Osteoblast (primary cell): ENCODE measurements around the gene CCDC116. TPM values are rescaled to one million over a fixed set of nuclear protein-coding genes. Genes with fewer than 3 reads are reported as not detected.

Experiments
- DNase-seq: peaks from one replicate; pipeline ENCODE4 v3.0.0; 2011; ENCODE audit warnings: low spot score, mixed read lengths; ENCODE audit not compliant: insufficient read length; ENCODE audit errors: missing footprints
- H2AFZ ChIP-seq: 2 replicates; pipeline ENCODE4 v1.6.0; 2011; ENCODE audit warnings: mild to moderate bottlenecking, low read length
- H3K27ac ChIP-seq: 2 replicates; pipeline ENCODE4 v1.5.1; 2011; ENCODE audit warnings: mild to moderate bottlenecking, low read depth, low read length, moderate library complexity
- H3K27me3 ChIP-seq: 2 replicates; pipeline ENCODE4 v1.6.0; 2012; ENCODE audit warnings: mild to moderate bottlenecking, control low read depth, inconsistent platforms, low read length, moderate library complexity; ENCODE audit not compliant: insufficient read depth
- H3K36me3 ChIP-seq: 2 replicates; pipeline ENCODE4 v1.5.1; 2011; ENCODE audit warnings: mild to moderate bottlenecking, low read length, control low read depth, moderate library complexity; ENCODE audit not compliant: insufficient read depth
- H3K4me1 ChIP-seq: 2 replicates; pipeline ENCODE4 v1.5.1; 2011; ENCODE audit warnings: mild to moderate bottlenecking, low read length, control low read depth, moderate library complexity; ENCODE audit not compliant: insufficient read depth
- H3K4me2 ChIP-seq: 2 replicates; pipeline ENCODE4 v1.6.0; 2011; ENCODE audit warnings: mild to moderate bottlenecking, low read length; ENCODE audit not compliant: insufficient read depth
- H3K4me3 ChIP-seq: fragments of 200-600 bp; sonication (generic); 3 replicates; pipeline ENCODE4 v1.5.1; 2012; ENCODE audit warnings: mild to moderate bottlenecking, low read length, inconsistent platforms; ENCODE audit not compliant: insufficient read depth
- H3K79me2 ChIP-seq: 2 replicates; pipeline ENCODE4 v1.6.0; 2012; ENCODE audit warnings: mild to moderate bottlenecking, low read length, control low read depth, inconsistent platforms; ENCODE audit not compliant: insufficient read depth
- H3K9me3 ChIP-seq: 2 replicates; pipeline ENCODE4 v1.5.1; 2011; ENCODE audit warnings: low read depth, low read length, control low read depth
- H4K20me1 ChIP-seq: 2 replicates; pipeline ENCODE4 v1.6.0; 2012; ENCODE audit warnings: mild to moderate bottlenecking, low read length, control low read depth; ENCODE audit not compliant: insufficient read depth
- total RNA-seq: library from RNA; depleted of rRNA; stranded (reverse); fragments of >200 nt; gene quantifications from 2 replicates; pipeline ENCODE4 v1.2.3, GENCODE V29; 2012
- TF ChIP-seq, protein P1 (sequence below): IDR thresholded peaks from 2 replicates; pipeline ENCODE4 v1.5.1; 2011; ENCODE audit warnings: mild to moderate bottlenecking, low read depth, low read length, moderate library complexity; ENCODE audit errors: extremely low read depth

CCDC116 gene
- total RNA-seq, 1 donor = 0.36 TPM

DNA sequence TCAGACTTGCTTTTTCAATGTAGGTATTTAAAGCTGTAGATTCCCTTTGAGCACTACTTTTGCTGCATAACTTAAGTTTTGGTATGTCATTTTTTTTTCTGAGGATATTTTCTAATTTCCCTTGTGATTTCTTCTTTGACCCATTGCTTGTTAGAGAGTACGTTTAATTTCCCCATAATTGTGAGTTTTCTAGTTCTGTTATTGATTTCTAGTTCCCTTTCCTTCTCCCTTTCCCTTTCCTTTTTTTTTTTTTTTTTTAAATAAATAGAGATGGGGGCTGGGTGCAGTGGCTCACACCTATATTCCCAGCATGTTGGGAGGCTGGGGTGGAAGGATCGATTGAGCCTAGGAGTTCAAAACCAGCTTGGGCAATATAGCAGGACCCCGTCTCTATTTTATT lies 34.3 kb upstream of the CCDC116 start:
- no peaks in the 10 kb centered on the region for H3K27me3 ChIP-seq
- no peak for DNase-seq
- H3K4me1 ChIP-seq = no peaks in the 10 kb centered on the region
- peaks cover 35% of the 10 kb centered on the region for H3K36me3 ChIP-seq
- H3K79me2 ChIP-seq = peaks cover 98% of the 10 kb centered on the region
- no peaks in the 10 kb centered on the region for H3K9me3 ChIP-seq
- no peak overlapping the region for H2AFZ ChIP-seq
- H4K20me1 ChIP-seq = peaks cover 64% of the 10 kb centered on the region
- no peak overlapping the region for H3K27ac ChIP-seq
- H3K4me3 ChIP-seq = no peak overlapping the region
- H3K4me2 ChIP-seq = no peak overlapping the region
- TF ChIP-seq, protein P1, sequence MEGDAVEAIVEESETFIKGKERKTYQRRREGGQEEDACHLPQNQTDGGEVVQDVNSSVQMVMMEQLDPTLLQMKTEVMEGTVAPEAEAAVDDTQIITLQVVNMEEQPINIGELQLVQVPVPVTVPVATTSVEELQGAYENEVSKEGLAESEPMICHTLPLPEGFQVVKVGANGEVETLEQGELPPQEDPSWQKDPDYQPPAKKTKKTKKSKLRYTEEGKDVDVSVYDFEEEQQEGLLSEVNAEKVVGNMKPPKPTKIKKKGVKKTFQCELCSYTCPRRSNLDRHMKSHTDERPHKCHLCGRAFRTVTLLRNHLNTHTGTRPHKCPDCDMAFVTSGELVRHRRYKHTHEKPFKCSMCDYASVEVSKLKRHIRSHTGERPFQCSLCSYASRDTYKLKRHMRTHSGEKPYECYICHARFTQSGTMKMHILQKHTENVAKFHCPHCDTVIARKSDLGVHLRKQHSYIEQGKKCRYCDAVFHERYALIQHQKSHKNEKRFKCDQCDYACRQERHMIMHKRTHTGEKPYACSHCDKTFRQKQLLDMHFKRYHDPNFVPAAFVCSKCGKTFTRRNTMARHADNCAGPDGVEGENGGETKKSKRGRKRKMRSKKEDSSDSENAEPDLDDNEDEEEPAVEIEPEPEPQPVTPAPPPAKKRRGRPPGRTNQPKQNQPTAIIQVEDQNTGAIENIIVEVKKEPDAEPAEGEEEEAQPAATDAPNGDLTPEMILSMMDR = no peak

DNA sequence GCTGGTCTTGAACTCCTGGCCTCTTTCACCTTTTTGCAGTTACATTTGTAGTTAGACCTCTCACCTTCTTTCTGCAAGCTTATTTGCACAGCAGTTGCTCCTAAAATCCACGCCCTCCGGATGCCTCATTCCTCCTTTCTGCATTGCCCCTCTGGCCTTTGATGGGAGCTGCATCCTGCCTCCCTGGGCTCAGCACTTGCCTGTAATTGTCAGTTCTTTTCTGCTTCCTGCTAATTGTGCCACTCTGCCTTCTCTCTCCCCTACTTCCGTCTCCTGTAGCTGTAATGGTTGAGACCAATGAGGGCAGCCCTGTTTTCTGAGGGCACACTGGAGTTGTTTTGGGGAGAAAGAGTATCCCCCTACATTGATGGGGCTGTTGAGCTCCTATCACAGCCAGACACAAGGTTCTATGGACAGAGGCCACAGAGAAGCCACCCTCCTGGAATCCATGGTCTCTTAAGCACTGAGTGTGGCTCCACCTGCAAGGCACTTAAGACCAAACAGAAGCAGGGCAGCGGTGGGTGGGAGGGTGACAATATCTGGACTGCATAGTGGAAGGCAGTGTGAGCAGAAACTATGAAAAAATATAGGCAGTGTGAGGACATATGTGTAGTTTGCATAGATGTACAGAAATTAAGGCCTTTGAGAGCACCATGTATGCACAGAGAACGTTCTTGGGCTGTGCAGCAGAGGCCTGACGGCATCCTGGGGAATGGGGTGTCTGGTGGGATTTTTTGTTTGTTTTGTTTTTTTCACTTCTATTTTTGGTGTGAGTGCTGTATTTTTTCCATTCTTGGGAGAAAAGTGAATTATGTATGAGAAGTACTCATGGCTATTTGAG lies 33.3 kb upstream of the CCDC116 start:
- Histone ChIP-seq H3K4me2 (no peak overlapping the region), H3K36me3 (peaks cover 26% of the 10 kb centered on the region), H2AFZ (no peak overlapping the region), H3K79me2 (peaks cover 97% of the 10 kb centered on the region), H3K4me1 (no peaks in the 10 kb centered on the region), H3K27me3 (no peaks in the 10 kb centered on the region), H3K9me3 (no peaks in the 10 kb centered on the region), H3K27ac (no peak overlapping the region), H4K20me1 (peaks cover 58% of the 10 kb centered on the region), H3K4me3 (no peak overlapping the region)
- DNase-seq = no peak
- TF ChIP-seq, protein P1 = no peak

DNA sequence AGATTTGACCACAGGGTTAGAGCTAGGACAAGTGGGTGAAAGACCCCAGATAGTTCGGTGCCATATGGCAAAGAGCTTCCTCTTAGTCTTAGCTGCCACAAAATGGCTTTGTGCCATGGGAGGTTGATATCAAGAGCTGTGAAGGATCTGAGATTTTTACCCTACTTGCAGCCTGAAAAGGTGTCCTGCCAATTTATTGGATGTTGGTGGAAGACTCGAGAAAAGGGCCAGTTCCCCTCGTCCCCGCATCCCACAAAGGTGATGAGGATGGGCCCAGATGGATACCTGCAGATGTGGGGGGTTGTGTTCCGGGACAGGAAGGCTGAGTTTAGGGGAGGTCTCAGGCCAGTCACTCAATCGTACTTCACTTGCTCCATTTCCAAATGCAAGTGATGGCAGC lies 30.0 kb upstream of the CCDC116 start:
- Histone ChIP-seq H3K36me3 (peaks cover 4% of the 10 kb centered on the region), H4K20me1 (peaks cover 67% of the 10 kb centered on the region), H3K27me3 (no peaks in the 10 kb centered on the region), H3K4me3 (no peak overlapping the region), H3K4me2 (no peak overlapping the region), H3K79me2 (peaks cover 95% of the 10 kb centered on the region), H3K9me3 (no peaks in the 10 kb centered on the region), H3K4me1 (no peaks in the 10 kb centered on the region), H2AFZ (no peak overlapping the region), H3K27ac (no peak overlapping the region)
- TF ChIP-seq, protein P1 = no peak
- DNase-seq = no peak

DNA sequence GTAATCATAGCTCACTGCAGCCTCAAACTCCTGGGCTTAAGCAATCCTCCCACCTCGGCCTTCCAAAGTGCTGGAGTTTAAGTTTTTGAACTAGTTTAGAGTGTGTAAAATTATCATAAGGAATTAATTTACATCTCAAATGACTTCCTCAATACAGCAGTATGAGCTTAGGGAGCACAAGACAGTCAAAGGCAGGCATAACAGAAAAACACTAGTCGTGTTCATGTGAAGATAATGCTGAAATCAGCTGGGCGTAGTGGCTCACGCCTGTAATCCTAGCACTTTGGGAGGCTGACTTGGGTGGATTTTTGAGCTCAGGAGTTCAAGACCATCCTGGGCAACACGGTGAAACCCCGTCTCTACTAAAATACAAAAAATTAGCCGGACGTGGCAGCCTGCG lies 28.6 kb upstream of the CCDC116 start:
- Histone ChIP-seq H3K4me2 (no peak overlapping the region), H4K20me1 (peaks cover 67% of the 10 kb centered on the region)

More for the DNA sequence above, 28.6 kb upstream of the CCDC116 start:
- no peak for DNase-seq
- no peaks in the 10 kb centered on the region for H3K4me1 ChIP-seq
- no peaks in the 10 kb centered on the region for H3K27me3 ChIP-seq
- no peaks in the 10 kb centered on the region for H3K9me3 ChIP-seq
- H3K27ac ChIP-seq = no peak overlapping the region
- no peak overlapping the region for H2AFZ ChIP-seq
- peaks cover 95% of the 10 kb centered on the region for H3K79me2 ChIP-seq
- H3K36me3 ChIP-seq = peaks cover 4% of the 10 kb centered on the region
- H3K4me3 ChIP-seq = no peak overlapping the region
- TF ChIP-seq, protein P1 = no peak
